ENCODE results near the gene FIG4.

GRCh38 chr6:109815054-109815453 is 124.0 kb downstream of the FIG4 start:
- TF ChIP-seq CTCF (IDR thresholded peaks at IDR 0.05; ENCODE audit: low read depth, low read length, poor library complexity, severe bottlenecking) (no peak), EZH2phosphoT487 (IDR thresholded peaks at IDR 0.05; ENCODE audit: borderline replicate concordance, low read length) (no peak)
